IMR-90 (cell line): ENCODE measurements around the gene MYCT1.

Source experiments
- CTCF ChIP-seq: conservative IDR thresholded peaks from 2 replicates; pipeline ENCODE4 v1.5.1; 2012; ENCODE audit warnings: mild to moderate bottlenecking, low read depth, low read length, improper control_type of control experiment
- MAFK ChIP-seq: IDR thresholded peaks from 2 replicates; pipeline ENCODE4 v1.6.1; 2012; ENCODE audit warnings: low read depth, low read length, improper control_type of control experiment
- MAZ ChIP-seq: IDR thresholded peaks from 2 replicates; pipeline ENCODE4 v1.6.1; 2012; ENCODE audit warnings: low read depth, mild to moderate bottlenecking, low read length, improper control_type of control experiment, moderate library complexity, borderline replicate concordance
- POLR2A ChIP-seq: IDR thresholded peaks from 2 replicates; pipeline ENCODE4 v1.6.1; 2012; ENCODE audit warnings: mild to moderate bottlenecking, low read depth, low read length
- USF2 ChIP-seq: fragments of 150-350 bp; IDR thresholded peaks from 2 replicates; pipeline ENCODE4 v1.6.1; 2017; ENCODE audit warnings: mild to moderate bottlenecking, antibody characterized with exemption, low read length, low read depth

GRCh38 chr6:152701081-152701862, 3.6 kb downstream of the MYCT1 start:
- TF ChIP-seq MAFK (no peak), CTCF (peak; percentile 33; the same call in 1 of the 2 replicates), USF2 (no peak), POLR2A (no peak), MAZ (no peak)
